B cell (primary cell): Measurements from ENCODE around the gene FSTL5.

Experiments
- CTCF ChIP-seq: fragments of 200-600 bp; IDR thresholded peaks from one replicate; pipeline ENCODE4 v1.8.0; 2022; ENCODE audit warnings: antibody characterized with exemption, mild to moderate bottlenecking
- EZH2 ChIP-seq: IDR thresholded peaks from 2 replicates; pipeline ENCODE4 v1.6.1; 2012; ENCODE audit warnings: borderline replicate concordance, low read depth, mild to moderate bottlenecking, moderate library complexity, low read length; ENCODE audit not compliant: insufficient read depth, poor library complexity, severe bottlenecking

- TF ChIP-seq CTCF (no peak), EZH2 (no peak)
These were observed 505.1 kb downstream of the FSTL5 start for GRCh38 chr4:161658676-161659075.
